Effector memory CD8-positive, alpha-beta T cell (primary cell): Measurements from ENCODE around the gene CEP85L.

ENCODE experiments used
- ATAC-seq: fragments of 150-1000 bp; cut with Tn5 transposase; replicated peaks from 2 replicates; pipeline ENCODE4 v1.10.0; 2021; ENCODE audit warnings: mild to moderate bottlenecking, moderate library complexity
- DNase-seq, 3 experiments: peaks; one replicate each; pipeline ENCODE4 v3.0.0; 2021
- H3K27ac Mint-ChIP-seq, 2 donors: one replicate each; pipeline ENCODE4 v1.8.0; 2022; ENCODE audit warnings: mild to moderate bottlenecking in 2 of 2, mixed read lengths in 2 of 2, moderate library complexity in 2 of 2
- H3K27me3 Mint-ChIP-seq, 2 donors: one replicate each; pipeline ENCODE4 v1.8.0; 2022; ENCODE audit warnings: mixed read lengths in 2 of 2
- H3K36me3 Mint-ChIP-seq: one replicate; pipeline ENCODE4 v1.8.0; 2022; ENCODE audit warnings: mild to moderate bottlenecking, moderate library complexity, mixed read lengths; ENCODE audit not compliant: insufficient read depth
- H3K4me1 Mint-ChIP-seq, 2 donors: one replicate each; pipeline ENCODE4 v1.8.0; 2022; ENCODE audit warnings: low read depth in 2 of 2, mixed read lengths in 2 of 2
- H3K4me3 Mint-ChIP-seq, 2 donors: one replicate each; pipeline ENCODE4 v1.8.0; 2022; ENCODE audit warnings: mild to moderate bottlenecking in 2 of 2, mixed read lengths in 2 of 2, moderate library complexity in 2 of 2
- H3K9me3 Mint-ChIP-seq, 2 donors: one replicate each; pipeline ENCODE4 v1.8.0; 2022; ENCODE audit warnings: mixed read lengths in 2 of 2

CEP85L gene

GRCh38 chr6:118500130-118501015, 151.0 kb downstream of the CEP85L start:
- DNase-seq (no peak), ATAC-seq (no peak)
- Mint-ChIP-seq H3K27me3 (no peaks in the 10 kb centered on the region), H3K9me3 (no peaks in the 10 kb centered on the region), H3K27ac (no peak overlapping the region), H3K4me1 (peaks cover 6 to 18% of the 10 kb centered on the region in 2 donors), H3K36me3 (peaks cover 25% of the 10 kb centered on the region), H3K4me3 (no peak overlapping the region)

- no peak for DNase-seq
- Mint-ChIP-seq H3K27me3 (no peaks in the 10 kb centered on the region), H3K27ac (no peak overlapping the region), H3K4me1 (peaks cover 3 to 24% of the 10 kb centered on the region in 2 donors), H3K9me3 (no peaks in the 10 kb centered on the region), H3K4me3 (no peak overlapping the region), H3K36me3 (peaks cover 15% of the 10 kb centered on the region)
- ATAC-seq: no peak
Observed at GRCh38 chr6:118495485-118496280, 155.7 kb downstream of the CEP85L start.

- peaks cover 18% of the 10 kb centered on the region for H3K36me3 Mint-ChIP-seq
- ATAC-seq (no peak), DNase-seq (no peak)
- H3K27me3 Mint-ChIP-seq: no peaks in the 10 kb centered on the region
- no peak overlapping the region for H3K4me3 Mint-ChIP-seq
- H3K27ac Mint-ChIP-seq: no peak overlapping the region
- no peaks in the 10 kb centered on the region for H3K9me3 Mint-ChIP-seq
- peaks cover 0 to 20% of the 10 kb centered on the region in 2 donors for H3K4me1 Mint-ChIP-seq
Observed at GRCh38 chr6:118494091-118494490, 157.3 kb downstream of the CEP85L start.

- H3K27ac Mint-ChIP-seq: no peak overlapping the region
- H3K4me3 Mint-ChIP-seq: no peak overlapping the region
- H3K4me1 Mint-ChIP-seq: peaks cover 1 to 18% of the 10 kb centered on the region in 2 donors
- ATAC-seq: no peak
- peaks cover 20% of the 10 kb centered on the region for H3K36me3 Mint-ChIP-seq
- no peaks in the 10 kb centered on the region for H3K27me3 Mint-ChIP-seq
- no peak for DNase-seq
- peaks cover 3 to 8% of the 10 kb centered on the region in 2 donors for H3K9me3 Mint-ChIP-seq
Observed at GRCh38 chr6:118489990-118490389, 161.4 kb downstream of the CEP85L start.

- no peak overlapping the region for H3K27ac Mint-ChIP-seq
- DNase-seq (no peak), ATAC-seq (no peak)
- H3K36me3 Mint-ChIP-seq: peaks cover 18% of the 10 kb centered on the region
- H3K4me3 Mint-ChIP-seq: no peak overlapping the region
- no peaks in the 10 kb centered on the region for H3K27me3 Mint-ChIP-seq
- peaks cover 1 to 13% of the 10 kb centered on the region in 2 donors for H3K4me1 Mint-ChIP-seq
- peaks cover 3 to 8% of the 10 kb centered on the region in 2 donors for H3K9me3 Mint-ChIP-seq
Observed at GRCh38 chr6:118488631-118489030, 162.8 kb downstream of the CEP85L start.

GRCh38 chr6:118485601-118486550, 165.5 kb downstream of the CEP85L start:
- peaks cover 27% of the 10 kb centered on the region for H3K36me3 Mint-ChIP-seq
- peaks cover 3 to 8% of the 10 kb centered on the region in 2 donors for H3K9me3 Mint-ChIP-seq
- no peak for ATAC-seq
- H3K4me1 Mint-ChIP-seq: peaks cover 1 to 3% of the 10 kb centered on the region in 2 donors
- H3K27ac Mint-ChIP-seq: no peak overlapping the region
- no peak for DNase-seq
- no peaks in the 10 kb centered on the region for H3K27me3 Mint-ChIP-seq
- H3K4me3 Mint-ChIP-seq: no peak overlapping the region

GRCh38 chr6:118476551-118476950, 174.8 kb downstream of the CEP85L start:
- peaks cover 3 to 6% of the 10 kb centered on the region in 2 donors for H3K4me1 Mint-ChIP-seq

GRCh38 chr6:118473266-118473665, 178.1 kb downstream of the CEP85L start:
- Mint-ChIP-seq H3K4me1 (peaks cover 3 to 6% of the 10 kb centered on the region in 2 donors), H3K36me3 (peaks cover 31% of the 10 kb centered on the region), H3K27me3 (no peaks in the 10 kb centered on the region), H3K9me3 (no peaks in the 10 kb centered on the region), H3K4me3 (no peak overlapping the region), H3K27ac (peak overlapping the region in 1 of 2 donors; percentile 2)
- DNase-seq: no peak
- no peak for ATAC-seq

More at GRCh38 chr6:118476551-118476950, 174.8 kb downstream of the CEP85L start:
- ATAC-seq (no peak), DNase-seq (no peak)
- Mint-ChIP-seq H3K27ac (no peak overlapping the region), H3K9me3 (no peaks in the 10 kb centered on the region), H3K4me3 (no peak overlapping the region), H3K36me3 (peaks cover 42% of the 10 kb centered on the region), H3K27me3 (no peaks in the 10 kb centered on the region)

- H3K4me1 Mint-ChIP-seq: peaks cover 3 to 6% of the 10 kb centered on the region in 2 donors
- no peak for DNase-seq
- no peaks in the 10 kb centered on the region for H3K27me3 Mint-ChIP-seq
- ATAC-seq: no peak
- peaks cover 33% of the 10 kb centered on the region for H3K36me3 Mint-ChIP-seq
- no peak overlapping the region for H3K27ac Mint-ChIP-seq
- no peaks in the 10 kb centered on the region for H3K9me3 Mint-ChIP-seq
- H3K4me3 Mint-ChIP-seq: no peak overlapping the region
Observed at GRCh38 chr6:118469468-118469867, 181.9 kb downstream of the CEP85L start.

- ATAC-seq (no peak), DNase-seq (no peak)
- no peaks in the 10 kb centered on the region for H3K27me3 Mint-ChIP-seq
- H3K9me3 Mint-ChIP-seq: no peaks in the 10 kb centered on the region
- no peak overlapping the region for H3K27ac Mint-ChIP-seq
- no peak overlapping the region for H3K4me3 Mint-ChIP-seq
- H3K4me1 Mint-ChIP-seq: peaks cover 3 to 6% of the 10 kb centered on the region in 2 donors
- peaks cover 30% of the 10 kb centered on the region for H3K36me3 Mint-ChIP-seq
Observed at GRCh38 chr6:118468682-118469465, 182.5 kb downstream of the CEP85L start.

- no peak for DNase-seq
- H3K27ac Mint-ChIP-seq: no peak overlapping the region
- H3K4me1 Mint-ChIP-seq: no peaks in the 10 kb centered on the region
- H3K27me3 Mint-ChIP-seq: no peaks in the 10 kb centered on the region
- no peak for ATAC-seq
- peaks cover 30% of the 10 kb centered on the region for H3K36me3 Mint-ChIP-seq
- H3K9me3 Mint-ChIP-seq: no peaks in the 10 kb centered on the region
- H3K4me3 Mint-ChIP-seq: no peak overlapping the region
Observed at GRCh38 chr6:118467181-118467580, 184.2 kb downstream of the CEP85L start.

GRCh38 chr6:118464620-118465019, 186.8 kb downstream of the CEP85L start:
- peaks cover 28% of the 10 kb centered on the region for H3K36me3 Mint-ChIP-seq

More at GRCh38 chr6:118464620-118465019, 186.8 kb downstream of the CEP85L start:
- Mint-ChIP-seq H3K4me1 (no peaks in the 10 kb centered on the region), H3K27ac (no peak overlapping the region), H3K4me3 (no peak overlapping the region), H3K27me3 (no peaks in the 10 kb centered on the region), H3K9me3 (no peaks in the 10 kb centered on the region)
- no peak for ATAC-seq
- DNase-seq: no peak
